ENCODE results near the gene FOXL1.

- no peak for TF ChIP-seq CTCF (optimal IDR thresholded peaks at IDR 0.05 in 1 of 3, IDR thresholded peaks at IDR 0.05 in 1 of 3, conservative IDR thresholded peaks at IDR 0.05 in 1 of 3; ENCODE audit: extremely low read depth in 1 of 3, insufficient read depth in 2 of 3, low read length in 3 of 3)
- no peak for TF ChIP-seq EZH2 (IDR thresholded peaks at IDR 0.05; ENCODE audit: low read length)
Measured at GRCh38 chr16:86530251-86531190, 47.8 kb upstream of the FOXL1 start.

All from keratinocyte (primary cell).